Activated CD4-positive, CD25-positive, alpha-beta regulatory T cell treated with anti-CD3 and anti-CD28 coated beads, Interleukin-2, amount 50 U/mL, for 72 hours (primary cell): ENCODE measurements around the gene CATSPERE.
A peak's percentile ranks its signal among the peaks of the same experiment; 100 is the strongest.

Experiments
- DNase-seq: peaks from one replicate; pipeline ENCODE4 v3.0.0; 2021

CATSPERE gene, protein sequence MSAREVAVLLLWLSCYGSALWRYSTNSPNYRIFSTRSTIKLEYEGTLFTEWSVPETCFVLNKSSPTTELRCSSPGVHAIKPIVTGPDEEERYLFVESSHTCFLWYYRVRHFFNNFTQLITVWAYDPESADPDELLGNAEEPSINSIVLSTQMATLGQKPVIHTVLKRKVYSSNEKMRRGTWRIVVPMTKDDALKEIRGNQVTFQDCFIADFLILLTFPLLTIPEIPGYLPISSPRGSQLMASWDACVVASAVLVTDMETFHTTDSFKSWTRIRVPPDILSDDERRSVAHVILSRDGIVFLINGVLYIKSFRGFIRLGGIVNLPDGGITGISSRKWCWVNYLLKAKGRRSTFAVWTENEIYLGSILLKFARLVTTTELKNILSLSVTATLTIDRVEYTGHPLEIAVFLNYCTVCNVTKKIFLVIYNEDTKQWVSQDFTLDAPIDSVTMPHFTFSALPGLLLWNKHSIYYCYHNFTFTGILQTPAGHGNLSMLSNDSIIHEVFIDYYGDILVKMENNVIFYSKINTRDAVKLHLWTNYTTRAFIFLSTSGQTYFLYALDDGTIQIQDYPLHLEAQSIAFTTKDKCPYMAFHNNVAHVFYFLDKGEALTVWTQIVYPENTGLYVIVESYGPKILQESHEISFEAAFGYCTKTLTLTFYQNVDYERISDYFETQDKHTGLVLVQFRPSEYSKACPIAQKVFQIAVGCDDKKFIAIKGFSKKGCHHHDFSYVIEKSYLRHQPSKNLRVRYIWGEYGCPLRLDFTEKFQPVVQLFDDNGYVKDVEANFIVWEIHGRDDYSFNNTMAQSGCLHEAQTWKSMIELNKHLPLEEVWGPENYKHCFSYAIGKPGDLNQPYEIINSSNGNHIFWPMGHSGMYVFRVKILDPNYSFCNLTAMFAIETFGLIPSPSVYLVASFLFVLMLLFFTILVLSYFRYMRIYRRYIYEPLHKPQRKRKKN

DNA sequence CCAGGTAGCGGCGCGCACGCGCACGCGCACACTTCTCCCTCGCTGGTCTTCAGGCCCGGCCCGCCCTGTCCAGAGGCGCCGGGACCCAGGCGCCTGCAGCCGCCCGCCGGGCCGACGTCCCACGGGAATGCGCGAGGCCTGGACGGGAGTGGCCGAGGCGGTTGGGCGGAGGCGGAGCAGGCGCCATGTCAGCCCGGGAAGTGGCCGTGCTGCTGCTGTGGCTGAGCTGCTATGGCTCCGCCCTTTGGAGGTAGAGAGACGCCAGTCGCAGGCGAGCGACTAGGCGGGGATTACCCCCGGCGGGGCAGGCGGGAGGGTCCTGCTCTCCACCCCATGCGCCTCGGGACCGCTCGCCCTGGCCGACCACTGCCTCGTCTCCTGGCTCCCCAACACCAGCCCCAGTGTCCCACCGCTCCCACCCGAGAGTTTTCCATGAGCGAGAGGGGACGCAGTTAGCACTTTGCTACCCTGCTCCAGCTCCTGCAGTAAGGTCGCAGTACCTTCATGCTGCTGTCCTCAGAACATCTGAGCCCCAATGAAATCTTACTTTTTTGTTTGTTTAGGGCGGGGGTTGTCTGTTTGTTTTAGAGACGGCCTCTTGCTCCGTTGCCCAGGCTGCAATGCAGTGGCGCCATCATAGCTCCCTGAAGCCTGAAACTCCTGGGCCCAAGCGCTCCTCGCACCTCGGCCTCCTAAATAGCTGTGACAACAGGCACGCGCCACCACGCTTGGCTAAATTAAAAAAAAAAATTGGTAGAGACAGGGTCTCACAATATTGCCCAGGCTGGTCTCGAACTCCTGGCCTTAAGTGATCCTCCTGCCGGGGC is at the start of gene CATSPERE:
Gene CATSPERE (plus strand): TSS at position 29 of the 827 bp plus-strand sequence. CDS start 157 bp downstream, at position 186.
- DNase-seq, result peak; percentile 75

DNA sequence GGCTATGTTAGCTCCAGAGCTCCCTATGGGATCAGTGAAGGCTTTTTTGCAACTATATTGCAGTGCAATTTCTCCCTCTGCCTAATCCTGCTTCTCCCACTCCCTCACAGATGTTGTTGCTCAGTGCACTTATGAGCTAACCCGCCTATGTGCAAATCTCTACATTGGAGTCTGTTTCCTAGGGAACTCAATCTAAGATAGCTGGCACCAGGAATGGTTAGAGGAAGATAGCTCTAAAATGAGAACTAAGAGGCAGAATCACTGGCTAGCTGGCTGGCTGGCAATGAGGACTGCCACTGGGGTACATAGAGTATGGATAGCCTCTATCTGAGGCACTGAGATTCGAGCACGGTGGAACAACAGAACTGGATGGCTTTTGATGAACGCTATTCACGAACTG is 48.9 kb upstream of the CATSPERE start:
- DNase-seq, result no peak

DNA sequence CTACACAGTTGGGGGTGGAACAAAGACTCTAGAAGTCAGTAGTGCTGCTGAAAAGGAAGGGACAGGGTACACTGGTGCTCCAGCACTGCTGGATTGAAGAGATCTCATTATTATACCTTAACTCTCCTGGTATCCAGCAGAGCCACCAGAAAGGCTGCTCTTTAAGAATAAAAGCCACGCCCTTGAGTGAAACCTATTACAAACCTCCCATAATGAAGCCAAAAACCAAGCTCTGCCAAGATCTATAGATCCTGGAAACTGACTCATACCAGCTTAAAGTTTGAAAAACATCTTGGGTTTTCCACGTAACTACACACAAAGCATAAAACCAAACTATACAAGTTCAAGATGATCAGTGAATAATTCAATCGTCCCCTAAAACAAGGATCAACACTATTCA is 47.3 kb upstream of the CATSPERE start:
- no peak for DNase-seq

DNA sequence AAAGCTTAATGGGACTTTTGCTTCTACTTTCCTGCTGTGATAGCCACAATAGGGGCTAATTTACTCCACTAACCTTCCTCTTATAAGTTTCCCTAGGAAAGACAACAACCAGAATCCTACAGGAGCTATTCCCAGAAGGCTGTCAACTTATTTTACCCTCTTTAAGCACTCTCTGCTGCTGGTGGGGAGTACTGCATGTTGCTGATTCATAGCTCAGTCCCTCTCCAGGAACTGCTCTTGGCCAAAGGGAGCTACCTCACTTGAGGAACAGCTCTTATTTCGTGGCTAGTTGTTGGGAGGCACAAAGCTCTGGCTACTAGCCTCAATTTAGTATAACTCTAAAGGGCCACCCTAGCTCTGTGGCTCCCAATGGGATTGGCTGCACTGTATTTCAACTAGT is 46.5 kb upstream of the CATSPERE start:
- DNase-seq, result no peak

DNA sequence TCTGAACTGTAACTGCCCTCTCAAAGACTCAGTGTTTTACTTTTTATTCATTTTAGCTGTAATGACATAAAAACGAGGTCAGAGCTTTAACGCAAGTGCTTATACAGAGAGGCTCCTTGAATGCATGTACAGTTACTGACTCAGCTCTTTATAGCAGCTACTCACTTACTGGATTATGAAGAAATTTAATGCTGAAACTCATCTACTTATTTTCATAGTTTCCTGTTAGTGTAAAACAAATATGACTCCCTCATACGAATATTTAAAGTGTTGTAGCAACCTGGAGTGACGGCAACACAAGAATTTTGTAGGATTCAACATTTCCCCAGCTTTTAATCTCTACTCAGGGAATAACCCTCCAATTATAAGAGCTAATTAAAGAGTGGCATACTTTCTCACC is 42.0 kb upstream of the CATSPERE start:
- DNase-seq, result no peak

DNA sequence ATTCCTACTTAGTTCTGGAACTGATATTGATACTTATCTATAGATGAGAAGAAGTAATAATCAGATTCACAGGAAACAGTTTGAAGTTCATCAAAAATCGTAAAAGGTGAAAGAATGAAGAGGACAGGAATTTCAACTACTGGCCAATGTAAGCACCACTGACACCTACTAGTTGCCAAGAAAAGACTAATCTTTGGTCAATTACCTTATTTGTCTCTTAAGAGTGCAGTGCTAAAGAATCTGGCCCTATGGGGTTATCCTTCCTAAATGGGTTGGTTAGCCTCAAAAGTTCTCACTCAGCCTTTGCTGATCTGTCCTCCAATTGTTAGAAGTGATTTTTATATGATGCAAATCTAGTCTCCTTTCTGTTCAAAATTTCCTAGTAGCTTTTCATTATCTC is 38.9 kb upstream of the CATSPERE start:
- DNase-seq, result no peak

GRCh38 chr1:244424649-244425334 is 36.3 kb upstream of the CATSPERE start:
- no peak for DNase-seq

DNA sequence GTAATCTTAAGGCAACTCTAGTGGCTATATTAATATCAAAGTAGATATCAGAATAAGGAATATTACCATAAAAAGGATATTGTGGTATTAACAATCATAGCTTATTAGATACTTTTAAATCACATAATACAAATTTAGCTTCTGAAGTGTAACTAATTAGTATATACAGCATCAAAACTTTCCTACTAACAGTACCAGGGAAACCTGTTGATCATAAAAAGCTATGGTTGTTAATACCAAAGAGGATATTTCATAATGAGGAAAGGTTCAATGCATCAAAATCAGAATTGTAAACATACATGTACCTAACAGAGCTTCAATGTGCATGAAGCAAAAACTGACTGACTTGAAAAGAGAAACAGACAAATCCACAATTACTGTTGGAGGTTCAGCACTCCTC is 33.4 kb upstream of the CATSPERE start:
- DNase-seq, result no peak

DNA sequence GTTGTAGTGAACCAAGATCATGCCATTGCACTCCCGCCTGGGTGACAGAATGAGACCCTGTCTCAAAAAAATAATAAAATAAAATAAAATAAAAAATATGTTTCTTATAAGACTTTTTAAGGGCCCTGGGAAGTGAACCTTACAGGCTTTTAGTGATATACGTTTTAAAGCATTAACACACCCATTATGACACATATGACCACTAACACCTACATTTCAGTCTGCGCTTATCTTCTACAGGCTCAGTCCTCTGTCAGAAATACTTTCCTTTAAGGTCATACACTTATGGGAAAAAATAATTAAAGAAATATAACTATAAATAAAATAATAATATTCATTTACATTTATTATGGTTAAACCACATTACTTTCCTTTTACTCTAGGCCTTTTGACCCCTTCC is 31.3 kb upstream of the CATSPERE start:
- no peak for DNase-seq

DNA sequence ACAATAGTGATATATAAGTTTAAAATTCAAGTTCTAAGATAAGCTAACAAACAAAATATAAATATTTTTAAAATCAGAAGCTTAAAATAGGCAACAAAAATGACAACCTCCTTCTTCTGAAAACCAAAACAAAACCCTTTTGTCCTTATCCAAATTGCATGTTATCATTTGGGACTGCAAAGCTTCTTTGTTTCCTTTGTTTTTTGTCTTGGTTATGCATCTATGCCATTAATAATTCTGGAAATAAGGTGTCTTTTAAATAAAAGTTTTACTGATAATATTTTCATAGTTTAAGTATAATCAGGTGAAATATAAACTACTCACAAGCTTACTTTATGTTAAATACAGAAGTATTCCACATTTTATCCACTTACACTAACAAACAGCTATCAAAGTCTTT is 29.9 kb upstream of the CATSPERE start:
- no peak for DNase-seq

GRCh38 chr1:244435562-244436205 is 25.4 kb upstream of the CATSPERE start:
- DNase-seq, result no peak

DNA sequence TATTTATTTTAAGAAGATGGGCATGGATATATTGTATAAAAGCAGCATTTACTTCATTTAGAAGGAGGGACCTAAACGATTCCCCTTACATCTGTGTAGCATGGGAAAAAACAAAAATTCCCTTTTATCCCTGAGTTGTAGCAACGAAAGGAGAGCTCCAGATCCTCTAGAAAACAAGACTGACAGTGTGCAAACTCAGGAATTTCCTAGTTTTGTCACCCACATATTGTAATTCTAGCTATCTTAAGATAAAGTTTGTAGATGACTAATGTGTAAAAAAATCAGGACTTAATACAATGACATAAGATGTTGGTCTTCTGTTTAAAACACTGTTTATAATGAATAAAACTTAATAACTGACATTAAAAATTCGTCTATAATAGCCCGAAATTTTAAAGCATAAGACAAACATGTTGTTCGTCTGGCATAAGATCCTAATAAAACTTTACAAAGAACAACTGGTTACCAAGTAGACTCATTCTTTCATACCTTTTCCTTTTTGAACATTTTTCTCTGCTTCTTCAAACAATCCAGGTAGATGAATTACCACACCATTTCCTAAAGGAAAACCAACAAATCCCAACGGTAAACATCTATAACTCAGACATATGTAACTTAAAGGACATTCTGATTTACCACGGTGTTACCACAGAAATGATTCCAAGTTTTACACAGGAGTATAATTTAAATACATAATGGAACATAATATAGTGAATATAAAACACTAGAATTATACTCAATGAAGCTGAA is 24.6 kb upstream of the CATSPERE start:
- DNase-seq, result no peak

GRCh38 chr1:244437086-244437468 is 24.0 kb upstream of the CATSPERE start:
- no peak for DNase-seq

- no peak for DNase-seq
Observed at GRCh38 chr1:244439391-244440032, 21.6 kb upstream of the CATSPERE start.

DNA sequence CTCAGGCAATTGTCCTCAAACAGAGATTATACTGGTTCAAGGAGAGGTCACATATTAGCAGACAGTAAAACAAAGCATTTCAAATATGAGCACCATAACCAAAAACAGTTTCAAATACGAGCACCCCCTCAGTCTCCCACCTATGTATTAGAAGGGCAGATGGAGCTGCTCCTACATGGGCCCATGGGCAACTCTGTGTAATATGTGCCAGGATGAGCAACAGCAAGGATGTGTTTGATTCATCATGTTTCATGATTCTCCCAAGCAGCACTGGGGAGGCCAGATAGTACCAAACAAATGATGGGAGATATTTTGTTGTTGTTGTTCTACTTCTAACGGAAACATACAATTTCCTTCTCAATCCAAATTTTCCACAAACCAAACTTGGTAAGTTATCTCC is 18.2 kb upstream of the CATSPERE start:
- DNase-seq, result no peak

DNA sequence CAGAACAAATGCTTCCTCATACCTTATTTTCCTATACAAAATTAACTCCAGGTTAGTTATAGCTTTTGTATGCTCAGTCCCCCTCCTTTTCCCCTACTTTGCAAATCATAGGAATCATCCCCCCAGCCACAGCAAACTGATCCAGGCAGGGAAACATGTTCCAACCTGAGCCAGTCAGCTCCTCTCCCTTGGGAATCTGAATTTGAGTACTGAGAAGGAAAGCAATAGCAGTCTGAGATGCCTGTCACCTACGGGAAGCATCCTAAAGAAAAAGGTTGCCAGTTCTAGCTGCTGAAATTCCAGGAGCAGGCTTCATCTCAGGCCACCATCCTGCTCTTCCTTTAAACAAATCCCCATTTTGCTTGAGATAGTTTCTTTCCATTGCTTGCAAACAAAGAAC is 16.2 kb upstream of the CATSPERE start:
- DNase-seq, result no peak

DNA sequence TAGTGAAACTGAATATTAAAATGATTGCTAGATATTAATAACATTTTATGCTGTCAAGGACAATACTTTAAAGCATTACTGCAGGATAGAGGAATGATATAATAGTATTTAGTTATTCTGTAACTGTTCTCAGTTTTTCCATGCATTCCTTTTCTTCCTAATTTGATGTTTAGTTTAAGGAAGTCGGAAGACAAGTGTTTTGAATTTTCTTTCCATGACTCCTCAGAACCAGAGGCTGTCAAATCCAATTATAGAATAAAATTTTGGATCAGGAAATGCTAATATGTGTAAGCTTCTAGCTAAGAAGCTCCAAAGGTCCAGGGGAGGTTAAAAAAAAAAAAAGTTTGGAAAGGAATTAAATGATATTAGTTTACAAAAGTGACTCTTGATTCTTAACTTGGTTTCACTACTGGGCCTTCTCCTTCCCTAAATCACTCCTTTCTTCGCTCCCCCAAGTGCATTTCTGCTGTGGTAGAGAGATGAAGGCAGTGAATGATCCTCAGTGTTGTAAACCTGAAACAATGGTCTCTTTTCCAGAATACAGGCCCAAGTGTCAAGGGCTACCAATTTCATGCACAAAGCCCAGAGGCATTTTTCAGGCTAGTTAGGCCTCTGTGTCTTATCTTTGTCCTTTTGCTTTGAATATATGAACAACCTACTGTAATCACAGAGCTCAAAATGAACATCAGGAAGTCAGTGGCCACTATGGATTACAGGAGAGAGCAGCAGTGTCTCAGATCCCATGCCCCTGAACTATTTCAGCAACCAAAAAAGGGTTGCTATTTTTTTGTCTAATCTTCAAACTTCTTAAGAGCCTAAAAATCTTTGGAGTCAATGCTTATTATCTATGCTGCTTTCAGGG is 15.5 kb upstream of the CATSPERE start:
- no peak for DNase-seq

DNA sequence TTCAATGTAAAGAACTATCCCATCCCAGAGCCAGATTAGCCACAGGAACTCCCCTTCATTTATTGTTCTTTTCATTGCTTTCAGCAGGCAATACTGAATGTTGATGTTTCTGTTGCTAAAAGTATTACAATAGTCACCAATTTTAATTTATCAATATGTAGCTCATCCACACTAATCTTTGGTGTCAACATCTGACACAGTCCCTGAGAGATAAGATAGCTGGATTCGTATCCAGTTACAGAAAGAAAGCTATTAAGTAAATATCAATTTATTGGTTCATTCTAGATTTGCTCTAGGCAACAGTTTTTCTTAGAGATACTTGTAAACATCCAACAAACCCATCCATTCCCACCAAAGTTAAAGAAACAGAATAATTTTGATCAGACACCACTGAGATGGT is 14.0 kb upstream of the CATSPERE start:
- no peak for DNase-seq

GRCh38 chr1:244447552-244447951 is 13.5 kb upstream of the CATSPERE start:
- DNase-seq, result no peak
